CD14-positive monocyte (primary cell): ENCODE results near the gene CADM2. TPM values are rescaled to one million over a fixed set of nuclear protein-coding genes. Genes with fewer than 3 reads are reported as not detected.

Experiments
- DNase-seq, 3 donors: peaks; one replicate each; pipeline ENCODE4 v3.0.0-alpha.2; 2011 to 2022
- H2AFZ ChIP-seq: 2 replicates; pipeline ENCODE4 v1.6.0; 2012; ENCODE audit warnings: mild to moderate bottlenecking, low read depth, low read length, inconsistent platforms; ENCODE audit not compliant: insufficient read depth, poor library complexity, severe bottlenecking
- H3K27ac ChIP-seq, 2 donors: 1 replicate in 1 of 2; 2 replicates in 1 of 2; pipeline ENCODE4 v1.5.1; 2012 to 2013; ENCODE audit warnings: low read length in 2 of 2, control low read depth in 1 of 2, inconsistent platforms in 1 of 2, low read depth in 1 of 2, mild to moderate bottlenecking in 1 of 2
- H3K27me3 ChIP-seq, 2 donors: one replicate each; pipeline versions ENCODE4 v1.6.0 to v1.6.1; 2011 to 2013; ENCODE audit warnings: low read length in 2 of 2; ENCODE audit not compliant: control insufficient read depth in 2 of 2, insufficient read depth in 2 of 2
- H3K36me3 ChIP-seq, 2 donors: replicated peaks in 1 of 2; 1 replicate in 1 of 2; 2 replicates in 1 of 2; pipeline versions ENCODE4 v1.5.1 to v1.6.1; 2012 to 2013; ENCODE audit warnings: low read length in 2 of 2, control low read depth in 1 of 2, inconsistent platforms in 1 of 2, mild to moderate bottlenecking in 1 of 2; ENCODE audit not compliant: insufficient read depth in 2 of 2, control insufficient read depth in 1 of 2
- H3K4me1 ChIP-seq, 2 donors: 1 replicate in 1 of 2; 2 replicates in 1 of 2; pipeline versions ENCODE4 v1.5.1 to v1.6.1; 2012 to 2013; ENCODE audit warnings: low read length in 2 of 2, control low read depth in 1 of 2, inconsistent platforms in 1 of 2, mild to moderate bottlenecking in 1 of 2, moderate library complexity in 1 of 2; ENCODE audit not compliant: insufficient read depth in 2 of 2, control insufficient read depth in 1 of 2
- H3K4me2 ChIP-seq: replicated peaks from 2 replicates; pipeline ENCODE3; 2012; ENCODE audit warnings: low read length, moderate library complexity, mild to moderate bottlenecking; ENCODE audit not compliant: poor library complexity, severe bottlenecking; ENCODE audit errors: extremely low read depth
- H3K4me3 ChIP-seq, 3 experiments: fragments of 200-600 bp in 1 of 3; sonication (generic) in 1 of 3; replicated peaks in 1 of 3; 1 replicate in 2 of 3; 2 replicates in 1 of 3; pipeline ENCODE4 v1.5.1; 2011 to 2013; ENCODE audit warnings: low read length in 3 of 3, mild to moderate bottlenecking in 3 of 3, control low read depth in 2 of 3, low read depth in 2 of 3, inconsistent platforms in 1 of 3, moderate library complexity in 1 of 3
- H3K79me2 ChIP-seq: 2 replicates; pipeline ENCODE4 v1.6.0; 2012; ENCODE audit warnings: mild to moderate bottlenecking, control low read depth, inconsistent platforms, low read length, moderate library complexity; ENCODE audit not compliant: insufficient read depth
- H3K9ac ChIP-seq: 2 replicates; pipeline ENCODE4 v1.6.0; 2017; ENCODE audit warnings: low read length, mild to moderate bottlenecking; ENCODE audit not compliant: insufficient read depth, poor library complexity, severe bottlenecking
- H3K9me3 ChIP-seq, 2 donors: replicated peaks in 1 of 2; 1 replicate in 1 of 2; 2 replicates in 1 of 2; pipeline versions ENCODE4 v1.5.1 to v1.6.1; 2012 to 2013; ENCODE audit warnings: low read length in 2 of 2, control low read depth in 1 of 2; ENCODE audit not compliant: control insufficient read depth in 1 of 2, insufficient read depth in 1 of 2
- H4K20me1 ChIP-seq: 2 replicates; pipeline ENCODE4 v1.6.0; 2012; ENCODE audit warnings: mild to moderate bottlenecking, low read length, control low read depth, moderate library complexity; ENCODE audit not compliant: insufficient read depth
- H3K27ac Mint-ChIP-seq, 7 donors: one replicate each; pipeline ENCODE4 v1.8.0; 2020; ENCODE audit warnings: mild to moderate bottlenecking in 7 of 7, mixed read lengths in 7 of 7, moderate library complexity in 6 of 7, inconsistent platforms in 2 of 7
- H3K27me3 Mint-ChIP-seq, 3 donors: one replicate each; pipeline ENCODE4 v1.8.0; 2021 to 2022; ENCODE audit warnings: low read depth in 3 of 3, mild to moderate bottlenecking in 3 of 3, mixed read lengths in 3 of 3, moderate library complexity in 3 of 3, inconsistent platforms in 1 of 3
- H3K36me3 Mint-ChIP-seq, 2 donors: one replicate each; pipeline ENCODE4 v1.8.0; 2020; ENCODE audit warnings: mixed read lengths in 2 of 2, inconsistent platforms in 1 of 2, mild to moderate bottlenecking in 1 of 2
- H3K4me1 Mint-ChIP-seq: one replicate; pipeline ENCODE4 v1.8.0; 2020; ENCODE audit warnings: mild to moderate bottlenecking, mixed read lengths
- H3K4me3 Mint-ChIP-seq, 2 donors: one replicate each; pipeline ENCODE4 v1.8.0; 2020; ENCODE audit warnings: mild to moderate bottlenecking in 2 of 2, mixed read lengths in 2 of 2, moderate library complexity in 1 of 2
- H3K9me3 Mint-ChIP-seq, 7 donors: one replicate each; pipeline ENCODE4 v1.8.0; 2020 to 2022; ENCODE audit warnings: mixed read lengths in 7 of 7, mild to moderate bottlenecking in 6 of 7, moderate library complexity in 6 of 7, inconsistent platforms in 2 of 7
- WGBS: methylation state at CpG from one replicate; pipeline ENCODE4 v1.1.5; 2013; ENCODE audit warnings: missing lambda C conversion rate; ENCODE audit not compliant: insufficient coverage; 5-methylcytosine and 5-hydroxymethylcytosine counted together
- intact Hi-C, 2 donors: fragments of 100-400 bp; cut with micrococcal nuclease; formaldehyde crosslinking; loops; one replicate each; pipeline versions ENCODE4 v1.15.0 to v1.15.1; 2023
- polyA plus RNA-seq, 3 donors: library from polyadenylated mRNA; depleted of rRNA in 1 of 3; unstranded in 2 of 3; stranded (reverse) in 1 of 3; fragments of 300-500 nt in 2 of 3; fragments of >200 nt in 1 of 3; fragmentation: Illumina TruSeq in 2 of 3; gene quantifications; 1 replicate in 2 of 3; 2 replicates in 1 of 3; pipeline ENCODE4 v1.2.3, GENCODE V29; 2012 to 2021
- TF ChIP-seq, protein P1 (sequence below): fragments of 200-600 bp; IDR thresholded peaks from one replicate; pipeline ENCODE4 v1.8.0; 2022; ENCODE audit warnings: antibody characterized with exemption, mild to moderate bottlenecking

Gene CADM2
- polyA plus RNA-seq, 3 donors = not detected

DNA sequence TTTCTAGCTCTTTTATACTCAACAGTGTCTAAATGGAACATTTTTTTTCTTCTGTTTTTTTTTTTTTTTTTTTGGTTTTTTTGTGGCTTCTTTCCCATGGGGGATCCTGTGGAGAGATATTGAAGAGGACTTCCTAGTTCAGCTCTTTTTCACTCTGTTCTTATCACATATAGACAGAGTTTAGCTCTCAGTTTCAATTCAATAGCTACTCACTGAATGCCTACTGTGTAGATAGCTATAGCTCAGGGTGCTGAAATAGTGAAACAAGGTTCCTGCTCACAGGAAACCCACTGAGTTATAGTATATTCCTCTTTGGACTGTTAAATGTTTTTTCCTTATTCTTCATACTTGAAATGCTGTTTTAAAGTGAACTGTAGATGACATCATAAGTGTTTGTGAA, 918.8 kb downstream of the CADM2 start:
- Mint-ChIP-seq H3K27ac (no peak overlapping the region), H3K4me3 (no peak overlapping the region), H3K36me3 (no peaks in the 10 kb centered on the region), H3K9me3 (peaks cover 0 to 7% (median 1%) of the 10 kb centered on the region in 7 donors), H3K4me1 (no peaks in the 10 kb centered on the region), H3K27me3 (peaks cover 0 to 4% (median 0%) of the 10 kb centered on the region in 3 donors)
- TF ChIP-seq, protein P1, sequence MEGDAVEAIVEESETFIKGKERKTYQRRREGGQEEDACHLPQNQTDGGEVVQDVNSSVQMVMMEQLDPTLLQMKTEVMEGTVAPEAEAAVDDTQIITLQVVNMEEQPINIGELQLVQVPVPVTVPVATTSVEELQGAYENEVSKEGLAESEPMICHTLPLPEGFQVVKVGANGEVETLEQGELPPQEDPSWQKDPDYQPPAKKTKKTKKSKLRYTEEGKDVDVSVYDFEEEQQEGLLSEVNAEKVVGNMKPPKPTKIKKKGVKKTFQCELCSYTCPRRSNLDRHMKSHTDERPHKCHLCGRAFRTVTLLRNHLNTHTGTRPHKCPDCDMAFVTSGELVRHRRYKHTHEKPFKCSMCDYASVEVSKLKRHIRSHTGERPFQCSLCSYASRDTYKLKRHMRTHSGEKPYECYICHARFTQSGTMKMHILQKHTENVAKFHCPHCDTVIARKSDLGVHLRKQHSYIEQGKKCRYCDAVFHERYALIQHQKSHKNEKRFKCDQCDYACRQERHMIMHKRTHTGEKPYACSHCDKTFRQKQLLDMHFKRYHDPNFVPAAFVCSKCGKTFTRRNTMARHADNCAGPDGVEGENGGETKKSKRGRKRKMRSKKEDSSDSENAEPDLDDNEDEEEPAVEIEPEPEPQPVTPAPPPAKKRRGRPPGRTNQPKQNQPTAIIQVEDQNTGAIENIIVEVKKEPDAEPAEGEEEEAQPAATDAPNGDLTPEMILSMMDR = no peak
- Histone ChIP-seq H3K27ac (no peak overlapping the region), H3K9ac (no peak overlapping the region), H3K27me3 (no peaks in the 10 kb centered on the region), H2AFZ (no peak overlapping the region), H3K4me1 (no peaks in the 10 kb centered on the region), H3K4me3 (no peak overlapping the region), H3K79me2 (no peaks in the 10 kb centered on the region), H3K4me2 (no peak overlapping the region), H4K20me1 (no peaks in the 10 kb centered on the region), H3K9me3 (no peaks in the 10 kb centered on the region), H3K36me3 (no peaks in the 10 kb centered on the region)
- no peak for DNase-seq
- intact Hi-C loops = no loop called here

DNA sequence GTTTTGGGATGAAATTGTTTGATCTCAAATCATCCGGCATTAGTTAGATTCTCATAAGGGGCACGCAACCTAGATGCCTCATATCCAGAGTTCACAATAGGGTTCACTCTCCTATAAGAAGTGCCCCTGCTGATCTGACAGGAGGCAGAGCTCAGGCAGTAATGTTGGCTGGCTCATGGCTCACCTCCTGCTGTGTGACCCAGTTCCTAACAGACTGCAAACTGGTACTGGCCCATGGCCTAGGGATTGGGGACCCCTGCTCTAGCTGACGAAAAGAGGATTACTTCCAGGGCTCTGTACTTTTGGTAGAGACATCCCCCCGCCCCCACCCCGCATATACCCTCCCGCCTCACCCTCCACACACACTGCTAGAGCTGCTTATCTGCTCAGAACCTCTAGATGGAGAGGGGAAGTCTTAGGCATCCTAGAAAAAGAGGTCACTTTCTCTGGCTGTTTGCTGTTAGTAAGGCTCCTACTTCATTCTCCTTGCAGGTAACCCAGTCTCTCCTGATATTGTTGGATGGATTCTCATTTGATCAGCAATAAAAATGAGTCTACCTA, 923.1 kb downstream of the CADM2 start:
- TF ChIP-seq, protein P1 = no peak
- 100% methylated on average over 1 of the region's 6 CpGs for WGBS

More for the DNA sequence above, 923.1 kb downstream of the CADM2 start:
- Mint-ChIP-seq H3K9me3 (peaks cover 0 to 5% (median 2%) of the 10 kb centered on the region in 7 donors), H3K36me3 (no peaks in the 10 kb centered on the region), H3K4me1 (no peaks in the 10 kb centered on the region), H3K27me3 (peaks cover 0 to 4% (median 0%) of the 10 kb centered on the region in 3 donors), H3K27ac (no peak overlapping the region), H3K4me3 (no peak overlapping the region)
- H3K4me1 ChIP-seq = no peaks in the 10 kb centered on the region
- no peak overlapping the region for H3K27ac ChIP-seq
- no peak overlapping the region for H3K4me2 ChIP-seq
- H3K9me3 ChIP-seq = no peaks in the 10 kb centered on the region
- intact Hi-C loops = no loop called here
- H3K36me3 ChIP-seq = no peaks in the 10 kb centered on the region
- H2AFZ ChIP-seq = no peak overlapping the region
- H3K4me3 ChIP-seq = no peak overlapping the region
- no peak overlapping the region for H3K9ac ChIP-seq
- H3K79me2 ChIP-seq = no peaks in the 10 kb centered on the region
- no peaks in the 10 kb centered on the region for H3K27me3 ChIP-seq
- H4K20me1 ChIP-seq = no peaks in the 10 kb centered on the region
- DNase-seq = no peak
